NCI-H1436 (cell line): Measurements from ENCODE around the gene BBS4.
"Not testable (repeated sequence)": the region's sequence is repeated elsewhere in the genome, so short reads cannot be mapped to it uniquely, and the experiment has no call there.

ENCODE experiments used
- DNase-seq: peaks from one replicate; lab custom pipeline; 2025; lab: John Stamatoyannopoulos, UW

BBS4 gene

GRCh38 chr15:72685925-72686794 is at the start of gene BBS4, which contains the start of gene HIGD2B:
Gene BBS4 (plus strand): TSS chr15:72686207. CDS start chr15:72686228, 21 bp downstream.
Gene HIGD2B (minus strand): TSS chr15:72686182. CDS start chr15:72676374, 9,808 bp downstream.
- DNase-seq, result no peak

- not testable (repeated sequence) for DNase-seq
Observed at GRCh38 chr15:72636519-72637282, 49.3 kb upstream of the BBS4 start.

GRCh38 chr15:72639759-72640483 is 46.1 kb upstream of the BBS4 start:
- not testable (repeated sequence) for DNase-seq

GRCh38 chr15:72642271-72642670 is 43.7 kb upstream of the BBS4 start:
- not testable (repeated sequence) for DNase-seq

GRCh38 chr15:72648631-72649253 is 37.3 kb upstream of the BBS4 start:
- DNase-seq, result not testable (repeated sequence)

GRCh38 chr15:72654397-72654796 is 31.6 kb upstream of the BBS4 start, which contains the start of gene GOLGA6B:
Gene GOLGA6B (plus strand): TSS chr15:72654697. CDS start chr15:72654738, 41 bp downstream.
- DNase-seq, result not testable (repeated sequence)

- DNase-seq, result not testable (repeated sequence)
Observed at GRCh38 chr15:72656014-72656413, 30.0 kb upstream of the BBS4 start.

- not testable (repeated sequence) for DNase-seq
Observed at GRCh38 chr15:72661081-72661480, 24.9 kb upstream of the BBS4 start.

- DNase-seq, result not testable (repeated sequence)
Observed at GRCh38 chr15:72663931-72664330, 22.1 kb upstream of the BBS4 start.

- DNase-seq, result not testable (repeated sequence)
Observed at GRCh38 chr15:72665706-72666105, 20.3 kb upstream of the BBS4 start.

- DNase-seq, result not testable (repeated sequence)
Observed at GRCh38 chr15:72669803-72670202, 16.2 kb upstream of the BBS4 start.

- not testable (repeated sequence) for DNase-seq
Observed at GRCh38 chr15:72670656-72671352, 15.2 kb upstream of the BBS4 start.

- DNase-seq, result no peak
Observed at GRCh38 chr15:72671525-72671924, 14.5 kb upstream of the BBS4 start.

- no peak for DNase-seq
Observed at GRCh38 chr15:72676838-72677237, 9.2 kb upstream of the BBS4 start.

- no peak for DNase-seq
Observed at GRCh38 chr15:72680931-72681330, 5.1 kb upstream of the BBS4 start.

- DNase-seq, result no peak
Observed at GRCh38 chr15:72682772-72683171, 3.2 kb upstream of the BBS4 start.

- DNase-seq, result no peak
Observed at GRCh38 chr15:72685301-72685924, 594 bp upstream of the BBS4 start.

- DNase-seq, result no peak
Observed at GRCh38 chr15:72688697-72689096, 2.7 kb downstream of the BBS4 start.

GRCh38 chr15:72690938-72691337 is 4.9 kb downstream of the BBS4 start:
- no peak for DNase-seq

- no peak for DNase-seq
Observed at GRCh38 chr15:72698938-72699337, 12.9 kb downstream of the BBS4 start.
